Measurements from ENCODE around the gene TMEM62. TPM values are rescaled to one million over a fixed set of nuclear protein-coding genes. Genes with fewer than 3 reads are reported as not detected.

The TMEM62 gene
- total RNA-seq, 2 experiments from 2014 or later, result 24.2 to 27.4 TPM

GRCh38 chr15:43094416-43095030 lies 38.9 kb upstream of the TMEM62 start:
- 0 out of 2 replicates have a peak, but pooled peaks cover 7% of the 10 kb centered on the region for H4K20me1 ChIP-seq (ENCODE audit: insufficient read depth, low read length)
- no peak for DNase-seq (ENCODE audit: low spot score)
- no peak overlapping the region for H2AFZ ChIP-seq (ENCODE audit: low read length)
- no peaks in the 10 kb centered on the region for H3K4me1 ChIP-seq (ENCODE audit: insufficient read depth, low read length, poor library complexity, severe bottlenecking)
- intact Hi-C loops (cut with micrococcal nuclease; ENCODE audit: unreplicated experiment), result loop anchor here (10.0 kb wide), 1 partner anchor 60 kb away; no protein-coding TSS in a partner anchor
- CTCF ChIA-PET (ENCODE audit: unreplicated experiment), result no interaction called here
- no peaks in the 10 kb centered on the region for H3K9me3 ChIP-seq (ENCODE audit: low read length)
- TF ChIP-seq EZH2phosphoT487 (IDR thresholded peaks at IDR 0.05; ENCODE audit: borderline replicate concordance, low read depth, low read length) (no peak), CTCF (conservative IDR thresholded peaks at IDR 0.05; ENCODE audit: low read length) (no peak)
- H3K79me2 ChIP-seq (ENCODE audit: insufficient read depth, low read depth, low read length), result peaks cover 71% of the 10 kb centered on the region
- peaks cover 66% of the 10 kb centered on the region for H3K36me3 ChIP-seq (ENCODE audit: insufficient read depth, low read length)
- no peak overlapping the region for H3K27ac ChIP-seq (ENCODE audit: low read depth, low read length, poor library complexity, severe bottlenecking)
- BruUV-seq (replicated peaks), result no TSS peak
- H3K4me2 ChIP-seq (ENCODE audit: low read length), result no peak overlapping the region
- POLR2A ChIA-PET, result no interaction called here
- H3K4me3 ChIP-seq (ENCODE audit: low read depth, low read length, poor library complexity, severe bottlenecking), result no peak overlapping the region
- no peaks in the 10 kb centered on the region for H3K9me2 ChIP-seq (ENCODE audit: insufficient read depth, low read length)

- Histone ChIP-seq H3K79me2 (ENCODE audit: insufficient read depth, low read depth, low read length) (peaks cover 66% of the 10 kb centered on the region), H3K9me3 (ENCODE audit: low read length) (no peaks in the 10 kb centered on the region), H3K4me1 (ENCODE audit: insufficient read depth, low read length, poor library complexity, severe bottlenecking) (no peaks in the 10 kb centered on the region), H3K4me3 (ENCODE audit: low read depth, low read length, poor library complexity, severe bottlenecking) (no peak overlapping the region), H3K4me2 (ENCODE audit: low read length) (no peak overlapping the region), H3K27ac (ENCODE audit: low read depth, low read length, poor library complexity, severe bottlenecking) (no peak overlapping the region), H3K9me2 (ENCODE audit: insufficient read depth, low read length) (no peaks in the 10 kb centered on the region), H2AFZ (ENCODE audit: low read length) (no peak overlapping the region), H3K36me3 (ENCODE audit: insufficient read depth, low read length) (peaks cover 68% of the 10 kb centered on the region), H4K20me1 (ENCODE audit: insufficient read depth, low read length) (0 out of 2 replicates have a peak, but pooled peaks cover 8% of the 10 kb centered on the region)
- CTCF ChIA-PET (ENCODE audit: unreplicated experiment), result no interaction called here
- BruUV-seq (replicated peaks), result no TSS peak
- POLR2A ChIA-PET, result interaction anchor here (0.6 to 1.0 kb wide), 2 partner anchors 64 to 240 kb away, joined by 3 to 4 read pairs; no protein-coding TSS in a partner anchor
- no peak for DNase-seq (ENCODE audit: low spot score)
- TF ChIP-seq CTCF (conservative IDR thresholded peaks at IDR 0.05; ENCODE audit: low read length) (no peak), EZH2phosphoT487 (IDR thresholded peaks at IDR 0.05; ENCODE audit: borderline replicate concordance, low read depth, low read length) (no peak)
- intact Hi-C loops (cut with micrococcal nuclease; ENCODE audit: unreplicated experiment), result loop anchor here (10.0 kb wide), 1 partner anchor 60 kb away; no protein-coding TSS in a partner anchor
Measured at GRCh38 chr15:43095243-43095642, 38.1 kb upstream of the TMEM62 start.

GRCh38 chr15:43095708-43096347 lies 37.6 kb upstream of the TMEM62 start:
- no peaks in the 10 kb centered on the region for H3K9me2 ChIP-seq (ENCODE audit: insufficient read depth, low read length)
- H3K4me1 ChIP-seq (ENCODE audit: insufficient read depth, low read length, poor library complexity, severe bottlenecking), result no peaks in the 10 kb centered on the region
- no peak overlapping the region for H3K4me3 ChIP-seq (ENCODE audit: low read depth, low read length, poor library complexity, severe bottlenecking)
- ChIA-PET CTCF (ENCODE audit: unreplicated experiment) (no interaction called here), POLR2A (interaction anchor here (0.6 to 1.0 kb wide), 3 partner anchors 11 to 240 kb away, joined by 3 to 4 read pairs (median 3); no protein-coding TSS in a partner anchor)
- peaks cover 62% of the 10 kb centered on the region for H3K79me2 ChIP-seq (ENCODE audit: insufficient read depth, low read depth, low read length)
- no peak overlapping the region for H3K4me2 ChIP-seq (ENCODE audit: low read length)
- no peaks in the 10 kb centered on the region for H3K9me3 ChIP-seq (ENCODE audit: low read length)
- H2AFZ ChIP-seq (ENCODE audit: low read length), result no peak overlapping the region
- no peak overlapping the region for H3K27ac ChIP-seq (ENCODE audit: low read depth, low read length, poor library complexity, severe bottlenecking)
- DNase-seq (ENCODE audit: low spot score), result no peak
- H4K20me1 ChIP-seq (ENCODE audit: insufficient read depth, low read length), result 0 out of 2 replicates have a peak, but pooled peaks cover 8% of the 10 kb centered on the region
- BruUV-seq (replicated peaks), result no TSS peak
- no peak for TF ChIP-seq CTCF (conservative IDR thresholded peaks at IDR 0.05; ENCODE audit: low read length)
- intact Hi-C loops (cut with micrococcal nuclease; ENCODE audit: unreplicated experiment), result loop anchor here (10.0 kb wide), 1 partner anchor 61 kb away; no protein-coding TSS in a partner anchor
- peaks cover 74% of the 10 kb centered on the region for H3K36me3 ChIP-seq (ENCODE audit: insufficient read depth, low read length)
